Astrocyte (in vitro differentiated cells and primary cell): ENCODE measurements around the gene CPZ. TPM values are rescaled to one million over a fixed set of nuclear protein-coding genes. Genes with fewer than 3 reads are reported as not detected.

Experiments
- DNase-seq: peaks from one replicate; pipeline ENCODE4 v3.0.0-alpha.2; 2010; ENCODE audit warnings: low read depth
- FAIRE-seq: peaks from 2 replicates; lab custom pipeline; 2011; peaks lifted over from hg19 to GRCh38; lab: Jason Lieb, UNC
- H2AFZ ChIP-seq: 2 replicates; pipeline ENCODE4 v1.6.0; 2012; ENCODE audit warnings: low read depth, low read length, inconsistent platforms
- H3K27ac ChIP-seq: 2 replicates; pipeline ENCODE4 v1.5.1; 2011; ENCODE audit warnings: low read depth, low read length, inconsistent platforms
- H3K27me3 ChIP-seq: 2 replicates; pipeline ENCODE4 v1.6.0; 2011; ENCODE audit warnings: low read length, inconsistent platforms; ENCODE audit not compliant: insufficient read depth
- H3K36me3 ChIP-seq: 2 replicates; pipeline ENCODE4 v1.5.1; 2011; ENCODE audit warnings: low read length, inconsistent platforms; ENCODE audit not compliant: insufficient read depth
- H3K4me1 ChIP-seq: 2 replicates; pipeline ENCODE4 v1.5.1; 2011; ENCODE audit warnings: low read length, inconsistent platforms; ENCODE audit not compliant: insufficient read depth
- H3K4me2 ChIP-seq: 2 replicates; pipeline ENCODE4 v1.6.0; 2012; ENCODE audit warnings: low read length, inconsistent platforms
- H3K4me3 ChIP-seq: 2 replicates; pipeline ENCODE4 v1.5.1; 2011; ENCODE audit warnings: low read depth, mild to moderate bottlenecking, low read length, inconsistent platforms; ENCODE audit not compliant: insufficient read depth
- H3K79me2 ChIP-seq: 2 replicates; pipeline ENCODE4 v1.6.0; 2012; ENCODE audit warnings: mild to moderate bottlenecking, low read length, inconsistent platforms; ENCODE audit not compliant: insufficient read depth
- H3K9ac ChIP-seq: 2 replicates; pipeline ENCODE4 v1.6.0; 2012; ENCODE audit warnings: mild to moderate bottlenecking, low read length, inconsistent platforms
- H3K9me3 ChIP-seq: 2 replicates; pipeline ENCODE4 v1.5.1; 2012; ENCODE audit warnings: low read depth, mild to moderate bottlenecking, low read length, inconsistent platforms; ENCODE audit not compliant: insufficient read depth
- H4K20me1 ChIP-seq: 2 replicates; pipeline ENCODE4 v1.6.0; 2012; ENCODE audit warnings: low read length, inconsistent platforms; ENCODE audit not compliant: insufficient read depth
- H3K27ac Mint-ChIP-seq: one replicate; pipeline ENCODE4 v1.8.0; 2021; ENCODE audit warnings: mild to moderate bottlenecking, mixed read lengths; ENCODE audit not compliant: unreplicated experiment
- H3K27me3 Mint-ChIP-seq: one replicate; pipeline ENCODE4 v1.8.0; 2021; ENCODE audit warnings: low read depth, mixed read lengths; ENCODE audit not compliant: unreplicated experiment
- H3K36me3 Mint-ChIP-seq: one replicate; pipeline ENCODE4 v1.8.0; 2021; ENCODE audit warnings: low read depth, mixed read lengths; ENCODE audit not compliant: unreplicated experiment
- H3K4me1 Mint-ChIP-seq: one replicate; pipeline ENCODE4 v1.8.0; 2021; ENCODE audit warnings: low read depth, mixed read lengths; ENCODE audit not compliant: unreplicated experiment
- H3K4me3 Mint-ChIP-seq: one replicate; pipeline ENCODE4 v1.8.0; 2021; ENCODE audit warnings: mild to moderate bottlenecking, moderate library complexity, mixed read lengths; ENCODE audit not compliant: unreplicated experiment
- H3K9me3 Mint-ChIP-seq: one replicate; pipeline ENCODE4 v1.8.0; 2021; ENCODE audit warnings: mild to moderate bottlenecking, mixed read lengths; ENCODE audit not compliant: unreplicated experiment
- CTCF ChIP-seq: IDR thresholded peaks from 2 replicates; pipeline ENCODE4 v1.5.1; 2011; ENCODE audit warnings: low read depth, mild to moderate bottlenecking, inconsistent platforms, low read length, moderate library complexity; ENCODE audit not compliant: insufficient read depth
- EZH2 ChIP-seq: IDR thresholded peaks from 2 replicates; pipeline ENCODE4 v1.6.1; 2012; ENCODE audit warnings: mild to moderate bottlenecking, low read length, inconsistent platforms; ENCODE audit not compliant: insufficient read depth
- total RNA-seq: library from RNA; stranded (reverse); gene quantifications from 2 replicates; pipeline ENCODE4 v1.2.1, GENCODE V29; 2021

CPZ gene
- total RNA-seq, 1 donor from 2014 or later = 6.3 TPM

- Mint-ChIP-seq H3K27ac (no peak overlapping the region), H3K27me3 (peaks cover 48% of the 10 kb centered on the region)
Observed at GRCh38 chr4:8639777-8640720, 47.5 kb downstream of the CPZ start.

GRCh38 chr4:8640816-8641215 lies 48.3 kb downstream of the CPZ start:
- H3K4me3 Mint-ChIP-seq = no peak overlapping the region
- H4K20me1 ChIP-seq = no peaks in the 10 kb centered on the region
- DNase-seq (no peak), FAIRE-seq (no peak)
- no peaks in the 10 kb centered on the region for H3K27me3 ChIP-seq
- no peaks in the 10 kb centered on the region for H3K9me3 Mint-ChIP-seq
- peaks cover 48% of the 10 kb centered on the region for H3K27me3 Mint-ChIP-seq
- H3K27ac ChIP-seq = no peak overlapping the region
- H3K4me3 ChIP-seq = no peak overlapping the region
- no peaks in the 10 kb centered on the region for H3K36me3 ChIP-seq
- H3K79me2 ChIP-seq = no peaks in the 10 kb centered on the region
- no peaks in the 10 kb centered on the region for H3K4me1 ChIP-seq
- no peak overlapping the region for H2AFZ ChIP-seq
- H3K4me1 Mint-ChIP-seq = no peaks in the 10 kb centered on the region
- no peak overlapping the region for H3K27ac Mint-ChIP-seq
- no peaks in the 10 kb centered on the region for H3K36me3 Mint-ChIP-seq
- no peaks in the 10 kb centered on the region for H3K9me3 ChIP-seq
- no peak overlapping the region for H3K4me2 ChIP-seq
- H3K9ac ChIP-seq = no peak overlapping the region
- TF ChIP-seq CTCF (no peak), EZH2 (no peak)

More at GRCh38 chr4:8639777-8640720, 47.5 kb downstream of the CPZ start:
- Histone ChIP-seq H3K9ac (no peak overlapping the region), H3K79me2 (no peaks in the 10 kb centered on the region), H3K9me3 (no peaks in the 10 kb centered on the region), H4K20me1 (no peaks in the 10 kb centered on the region), H2AFZ (no peak overlapping the region), H3K36me3 (no peaks in the 10 kb centered on the region), H3K27ac (no peak overlapping the region), H3K27me3 (no peaks in the 10 kb centered on the region), H3K4me2 (no peak overlapping the region), H3K4me3 (no peak overlapping the region), H3K4me1 (no peaks in the 10 kb centered on the region)
- TF ChIP-seq EZH2 = no peak
- TF ChIP-seq CTCF = no peak
- FAIRE-seq (no peak), DNase-seq (no peak)
- no peaks in the 10 kb centered on the region for H3K4me1 Mint-ChIP-seq
- no peaks in the 10 kb centered on the region for H3K9me3 Mint-ChIP-seq
- no peak overlapping the region for H3K4me3 Mint-ChIP-seq
- H3K36me3 Mint-ChIP-seq = no peaks in the 10 kb centered on the region

- H3K4me1 Mint-ChIP-seq = no peaks in the 10 kb centered on the region
- H3K9me3 Mint-ChIP-seq = no peaks in the 10 kb centered on the region
- no peaks in the 10 kb centered on the region for H3K79me2 ChIP-seq
- no peak overlapping the region for H3K27ac Mint-ChIP-seq
- H3K36me3 ChIP-seq = no peaks in the 10 kb centered on the region
- H3K36me3 Mint-ChIP-seq = no peaks in the 10 kb centered on the region
- H4K20me1 ChIP-seq = no peaks in the 10 kb centered on the region
- H2AFZ ChIP-seq = no peak overlapping the region
- no peak overlapping the region for H3K27ac ChIP-seq
- H3K4me1 ChIP-seq = no peaks in the 10 kb centered on the region
- DNase-seq (no peak), FAIRE-seq (no peak)
- no peak for TF ChIP-seq EZH2
- H3K4me2 ChIP-seq = no peak overlapping the region
- H3K27me3 ChIP-seq = no peaks in the 10 kb centered on the region
- no peak overlapping the region for H3K4me3 ChIP-seq
- no peak overlapping the region for H3K9ac ChIP-seq
- H3K9me3 ChIP-seq = no peaks in the 10 kb centered on the region
- peaks cover 51% of the 10 kb centered on the region for H3K27me3 Mint-ChIP-seq
- H3K4me3 Mint-ChIP-seq = no peak overlapping the region
Observed at GRCh38 chr4:8641256-8641655, 48.7 kb downstream of the CPZ start.
